GM21390 (cell line): Measurements from ENCODE around the gene PLEKHG4.

Experiments
- ATAC-seq: cut with Tn5 transposase; IDR thresholded peaks from one replicate; pipeline ENCODE4 v1.9.1; 2021; ENCODE audit not compliant: unreplicated experiment

Gene PLEKHG4

GRCh38 chr16:67245674-67246080, 33.7 kb upstream of the PLEKHG4 start:
- ATAC-seq = no peak

- peak; percentile 19 for ATAC-seq
Observed at GRCh38 chr16:67246081-67246755, 33.1 kb upstream of the PLEKHG4 start.

DNA sequence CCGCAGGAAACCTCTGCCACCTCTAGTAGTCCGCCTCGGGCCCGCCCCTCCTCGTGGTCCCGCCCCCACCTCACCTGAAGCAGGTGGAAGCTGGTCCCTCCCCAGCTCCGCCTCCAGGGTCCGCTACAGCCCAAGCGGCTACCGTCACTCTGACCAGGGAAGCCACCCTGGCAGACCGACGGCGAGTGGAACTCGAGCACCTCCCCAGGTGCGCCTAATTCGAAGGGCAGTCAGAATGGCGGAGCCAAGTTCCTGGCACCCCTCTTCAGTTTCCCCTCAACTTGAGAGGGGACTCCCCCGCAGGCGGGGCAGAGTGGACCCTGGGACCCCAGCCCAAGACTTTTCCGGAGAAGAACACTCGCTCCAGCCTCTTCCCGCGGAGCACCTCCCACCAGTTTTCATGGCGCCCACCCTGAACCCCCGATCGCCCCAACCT, 32.6 kb upstream of the PLEKHG4 start:
- ATAC-seq = peak; percentile 1

GRCh38 chr16:67247192-67248072, 31.9 kb upstream of the PLEKHG4 start, which contains the start of gene FHOD1:
Gene FHOD1 (minus strand): TSS chr16:67247481. CDS start chr16:67247410, 71 bp downstream.
- peak; percentile 42 for ATAC-seq

DNA sequence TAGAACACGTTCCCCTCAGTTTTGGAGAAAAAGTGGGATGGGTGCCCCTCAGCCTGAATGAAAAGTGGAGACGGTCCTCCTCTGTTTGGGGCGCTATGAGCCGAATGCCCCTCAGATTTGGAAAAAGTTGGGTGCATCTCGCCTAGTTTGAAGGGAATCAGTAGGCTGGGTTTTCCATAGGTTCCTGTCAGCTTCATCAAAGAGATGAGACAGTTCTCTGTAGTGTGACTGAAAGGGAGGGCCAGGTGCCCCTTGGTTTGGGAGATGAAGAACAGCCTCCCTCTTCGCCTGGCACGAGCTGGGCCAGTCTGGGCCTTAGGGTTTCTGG, 31.3 kb upstream of the PLEKHG4 start:
- ATAC-seq = no peak

GRCh38 chr16:67248401-67249177, 30.7 kb upstream of the PLEKHG4 start, which contains the start of gene SLC9A5:
Gene SLC9A5 (plus strand): TSS chr16:67248979. CDS start chr16:67249015, 36 bp downstream.
- ATAC-seq = no peak

DNA sequence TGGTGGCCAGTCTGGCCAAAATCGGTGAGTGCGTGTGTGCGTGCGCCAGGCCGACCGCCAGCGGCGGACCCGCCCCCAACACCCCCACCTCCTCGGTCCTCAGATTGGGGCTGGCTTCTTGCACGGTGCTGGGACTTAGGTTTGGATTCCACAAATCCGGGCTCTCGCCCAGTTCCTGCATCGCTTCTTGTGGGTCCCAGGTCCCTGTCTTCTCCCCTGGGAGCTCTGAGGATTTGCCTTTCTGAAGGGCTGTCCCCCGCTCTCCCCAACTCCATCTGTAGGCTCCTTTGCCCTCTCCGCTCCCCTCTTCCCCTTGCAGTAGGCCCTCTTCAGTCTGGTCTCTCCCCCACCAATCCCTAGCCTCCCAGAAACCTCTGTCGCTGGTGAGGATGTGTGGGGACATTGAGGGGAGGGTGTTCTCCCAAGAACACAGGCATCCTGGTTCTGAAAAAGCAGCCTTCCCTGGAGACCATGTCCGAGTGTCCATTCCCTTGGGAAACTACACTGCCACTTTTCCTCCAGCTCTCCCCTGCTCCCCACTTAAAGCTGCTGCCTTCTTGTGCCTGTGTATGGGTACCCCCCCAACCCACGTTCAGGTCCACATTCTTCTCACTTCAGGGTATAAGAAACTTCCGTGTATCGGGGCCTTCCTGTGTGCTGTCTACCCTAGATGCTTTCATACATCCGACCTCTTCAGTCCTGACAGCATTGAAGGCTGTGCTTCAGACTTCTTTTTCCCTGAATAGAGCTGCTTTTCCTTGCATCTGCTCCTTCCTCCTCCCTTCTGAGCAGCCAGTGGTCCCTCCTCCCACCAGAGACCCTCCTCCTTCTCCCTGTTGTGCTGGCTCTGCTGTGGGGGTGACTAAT, 29.9 kb upstream of the PLEKHG4 start:
- ATAC-seq = no peak

GRCh38 chr16:67250045-67250327, 29.3 kb upstream of the PLEKHG4 start:
- ATAC-seq = no peak

DNA sequence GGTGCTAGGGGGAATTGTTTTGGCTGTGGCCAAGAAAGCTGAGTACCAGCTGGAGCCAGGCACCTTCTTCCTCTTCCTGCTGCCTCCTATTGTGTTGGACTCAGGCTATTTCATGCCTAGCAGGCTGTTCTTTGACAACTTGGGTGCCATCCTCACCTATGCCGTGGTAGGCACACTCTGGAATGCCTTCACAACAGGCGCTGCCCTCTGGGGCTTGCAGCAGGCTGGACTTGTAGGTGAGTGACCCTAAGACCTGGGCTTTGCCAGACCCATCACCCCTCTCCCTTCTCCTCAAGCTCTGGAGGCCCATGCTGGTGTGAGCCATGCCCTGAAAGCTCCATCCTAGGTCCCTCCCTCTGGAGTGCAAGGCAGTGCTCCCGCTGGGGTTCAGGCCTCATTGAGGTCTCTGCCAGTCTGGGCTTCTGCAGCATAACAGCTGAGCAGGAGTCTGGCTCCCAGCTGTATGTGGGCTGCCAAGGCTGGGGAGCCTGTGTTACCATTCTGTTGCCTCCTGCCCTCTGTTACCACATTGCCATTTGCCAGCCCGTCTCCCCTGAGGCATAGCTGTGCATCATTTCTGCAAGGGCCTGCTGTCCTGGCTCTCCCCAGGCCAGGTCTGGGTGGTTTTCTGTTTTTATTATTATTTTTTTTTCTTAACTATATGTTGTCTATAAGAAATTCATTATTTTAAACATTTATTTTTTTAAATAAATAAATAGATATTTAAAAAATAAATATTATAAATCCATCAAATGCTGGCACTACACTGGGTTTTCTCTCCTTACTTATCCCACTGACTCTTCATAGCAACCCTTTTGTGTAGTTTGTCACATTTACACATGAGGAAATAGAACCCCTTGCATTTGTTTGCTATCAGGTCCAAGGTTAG, 26.5 kb upstream of the PLEKHG4 start:
- ATAC-seq = no peak

DNA sequence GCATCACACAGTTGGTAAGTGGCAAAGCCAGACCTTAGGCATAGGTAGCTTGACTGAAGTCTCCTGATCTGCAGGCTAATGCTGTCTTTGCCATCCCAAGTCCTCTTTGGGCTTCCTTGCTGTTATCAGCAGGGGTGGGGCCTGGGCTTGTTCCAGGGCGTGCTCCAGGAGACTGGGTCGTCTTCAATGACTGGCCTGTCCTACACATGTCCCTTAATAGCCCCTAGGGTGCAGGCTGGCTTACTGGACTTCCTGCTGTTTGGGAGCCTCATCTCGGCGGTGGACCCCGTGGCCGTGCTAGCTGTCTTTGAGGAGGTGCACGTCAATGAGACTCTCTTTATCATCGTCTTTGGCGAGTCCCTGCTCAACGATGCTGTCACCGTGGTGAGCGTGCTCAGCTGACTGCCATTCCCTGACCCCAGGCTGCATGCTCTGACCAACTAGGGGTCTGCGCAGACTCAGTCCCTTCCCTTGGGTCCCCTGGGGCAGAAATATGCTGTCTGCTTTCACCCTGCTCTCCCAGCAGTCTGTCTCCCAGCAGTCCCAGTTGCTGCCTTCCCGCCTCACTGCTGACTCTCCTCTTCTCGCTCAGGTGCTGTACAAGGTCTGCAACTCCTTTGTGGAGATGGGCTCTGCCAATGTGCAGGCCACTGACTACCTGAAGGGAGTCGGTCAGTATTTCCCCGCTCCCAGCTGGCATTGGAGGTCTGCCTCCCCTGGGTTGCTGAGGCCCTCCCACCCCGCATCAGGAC, 24.4 kb upstream of the PLEKHG4 start:
- no peak for ATAC-seq

DNA sequence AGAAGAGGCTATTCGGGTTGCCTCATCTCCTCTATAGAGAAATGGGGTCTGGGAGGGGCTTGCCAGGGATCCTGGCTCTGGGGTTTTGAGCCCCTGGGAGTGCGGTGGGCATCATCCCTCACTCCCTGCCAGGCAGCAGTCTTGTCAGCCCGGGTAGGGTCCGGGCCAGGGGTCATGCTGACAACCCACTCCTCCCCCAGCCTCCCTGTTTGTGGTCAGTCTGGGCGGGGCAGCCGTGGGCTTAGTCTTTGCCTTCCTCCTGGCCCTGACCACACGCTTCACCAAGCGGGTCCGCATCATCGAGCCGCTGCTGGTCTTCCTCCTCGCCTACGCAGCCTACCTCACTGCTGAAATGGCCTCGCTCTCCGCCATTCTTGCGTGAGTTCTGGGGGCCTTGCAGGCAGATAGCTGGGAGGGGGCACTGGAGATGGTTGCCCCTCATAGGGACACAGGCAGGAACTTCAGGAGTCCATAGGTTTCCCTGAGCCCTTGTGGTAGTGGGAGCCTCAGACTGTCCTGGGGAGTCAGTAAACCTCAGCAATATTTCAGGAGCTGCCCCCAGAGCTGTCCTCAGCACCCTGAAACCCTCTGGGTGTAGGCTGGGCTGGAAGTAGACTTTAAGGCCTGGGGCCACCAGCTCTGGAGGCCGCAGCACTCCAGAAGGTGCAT, 23.6 kb upstream of the PLEKHG4 start:
- no peak for ATAC-seq

- ATAC-seq = no peak
Observed at GRCh38 chr16:67256701-67257230, 22.6 kb upstream of the PLEKHG4 start.

GRCh38 chr16:67257486-67258160, 21.7 kb upstream of the PLEKHG4 start:
- no peak for ATAC-seq

- no peak for ATAC-seq
Observed at GRCh38 chr16:67258161-67258835, 21.0 kb upstream of the PLEKHG4 start.

DNA sequence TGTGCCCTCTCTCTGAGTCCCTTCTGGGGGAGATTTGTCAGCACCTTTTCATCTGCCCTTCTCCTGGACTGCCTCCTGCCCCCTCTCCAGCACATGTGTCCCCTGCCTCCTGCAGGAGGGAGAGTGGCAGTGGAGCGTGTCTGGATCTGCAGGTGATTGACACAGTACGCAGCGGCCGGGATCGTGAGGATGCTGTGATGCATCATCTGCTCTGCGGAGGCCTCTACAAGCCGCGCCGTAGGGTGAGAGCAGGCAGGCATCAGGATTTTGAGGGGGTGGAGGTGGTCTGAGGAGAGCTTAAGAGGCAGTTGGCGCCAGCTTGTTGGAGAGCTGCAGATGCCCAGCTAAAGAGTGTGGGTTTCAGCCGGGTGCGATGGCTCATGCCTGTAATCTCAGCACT, 19.6 kb upstream of the PLEKHG4 start:
- no peak for ATAC-seq

DNA sequence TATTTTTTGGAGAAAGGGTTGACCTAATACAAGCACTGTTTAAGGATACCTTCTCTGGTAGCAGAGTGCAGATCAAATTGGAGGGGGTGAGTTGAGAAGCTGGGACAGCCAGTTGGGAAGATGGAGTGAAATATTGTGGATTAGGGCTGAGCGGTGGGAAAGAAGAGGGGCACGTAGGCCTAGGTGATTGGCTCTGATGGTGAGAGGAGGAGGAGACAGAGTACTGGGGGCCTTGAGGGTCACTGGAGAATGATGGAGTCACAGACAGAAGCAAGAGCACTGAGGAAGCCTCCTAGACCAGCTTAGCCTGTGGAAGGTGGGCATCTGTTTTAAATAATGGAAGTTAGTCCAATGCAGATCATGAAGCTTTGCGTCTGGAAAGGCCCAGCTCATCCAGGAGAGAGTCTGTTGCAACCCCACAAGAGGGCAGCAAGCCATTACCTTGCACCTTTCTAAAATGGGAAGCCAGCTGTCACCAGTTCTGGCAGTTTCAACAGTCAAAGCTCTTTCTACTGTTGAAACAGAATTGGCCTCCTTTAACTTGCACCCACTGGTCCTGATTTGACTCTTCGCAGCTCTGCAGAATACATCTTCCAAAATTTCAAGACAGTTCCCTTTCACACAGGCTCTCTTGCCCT, 18.8 kb upstream of the PLEKHG4 start:
- ATAC-seq = no peak

- no peak for ATAC-seq
Observed at GRCh38 chr16:67263201-67263600, 16.1 kb upstream of the PLEKHG4 start.
